ENCODE data around the gene TENM3.

TENM3 gene

GRCh38 chr4:182562350-182562749 lies 319.1 kb downstream of the TENM3 start:
- no peak overlapping the region for H3K27ac ChIP-seq
- TF ChIP-seq CTCF (conservative IDR thresholded peaks at IDR 0.05) = no peak
- TF ChIP-seq ZFX (IDR thresholded peaks at IDR 0.05) = no peak

- no peak overlapping the region for H3K27ac ChIP-seq
- TF ChIP-seq ZFX (IDR thresholded peaks at IDR 0.05) (no peak), CTCF (conservative IDR thresholded peaks at IDR 0.05) (no peak)
These were observed 321.6 kb downstream of the TENM3 start for GRCh38 chr4:182564724-182565369.

GRCh38 chr4:182567119-182567518 lies 323.9 kb downstream of the TENM3 start:
- no peak overlapping the region for H3K27ac ChIP-seq
- TF ChIP-seq CTCF (conservative IDR thresholded peaks at IDR 0.05) (no peak), ZFX (IDR thresholded peaks at IDR 0.05) (no peak)

- H3K27ac ChIP-seq = no peak overlapping the region
- TF ChIP-seq ZFX (IDR thresholded peaks at IDR 0.05) (no peak), CTCF (conservative IDR thresholded peaks at IDR 0.05) (no peak)
These were observed 326.4 kb downstream of the TENM3 start for GRCh38 chr4:182569561-182569960.

GRCh38 chr4:182574706-182575105 lies 331.5 kb downstream of the TENM3 start:
- H3K27ac ChIP-seq = no peak overlapping the region
- no peak for TF ChIP-seq CTCF (conservative IDR thresholded peaks at IDR 0.05)
- no peak for TF ChIP-seq ZFX (IDR thresholded peaks at IDR 0.05)

- H3K27ac ChIP-seq = no peak overlapping the region
- TF ChIP-seq ZFX (IDR thresholded peaks at IDR 0.05) = no peak
- TF ChIP-seq CTCF (conservative IDR thresholded peaks at IDR 0.05) = no peak
These were observed 332.0 kb downstream of the TENM3 start for GRCh38 chr4:182575225-182575624.

- no peak for TF ChIP-seq ZFX (IDR thresholded peaks at IDR 0.05)
- TF ChIP-seq CTCF (conservative IDR thresholded peaks at IDR 0.05) = no peak
- no peak overlapping the region for H3K27ac ChIP-seq
These were observed 333.5 kb downstream of the TENM3 start for GRCh38 chr4:182576601-182577289.

Measured in C4-2B (cell line).